T-helper 1 cell treated with Interleukin-12 subunit alpha and Interleukin-12 subunit beta and Interleukin-4 antibody, amounts not matched to agents 30 ng/mL and 1 ng/mL, for 36 hours (primary cell): ENCODE measurements around the gene CEP192. TPM values are rescaled to one million over a fixed set of nuclear protein-coding genes. Genes with fewer than 3 reads are reported as not detected.

Source experiments
- intact Hi-C: fragments of 100-400 bp; cut with micrococcal nuclease; formaldehyde crosslinking; loops from one replicate; pipeline ENCODE4 v1.15.1; 2024
- total RNA-seq: library from RNA; stranded (reverse); gene quantifications from 2 replicates; pipeline ENCODE4 v1.2.3, GENCODE V29; 2022

The CEP192 gene
- total RNA-seq, 1 donor from 2014 or later = 46.8 TPM

DNA sequence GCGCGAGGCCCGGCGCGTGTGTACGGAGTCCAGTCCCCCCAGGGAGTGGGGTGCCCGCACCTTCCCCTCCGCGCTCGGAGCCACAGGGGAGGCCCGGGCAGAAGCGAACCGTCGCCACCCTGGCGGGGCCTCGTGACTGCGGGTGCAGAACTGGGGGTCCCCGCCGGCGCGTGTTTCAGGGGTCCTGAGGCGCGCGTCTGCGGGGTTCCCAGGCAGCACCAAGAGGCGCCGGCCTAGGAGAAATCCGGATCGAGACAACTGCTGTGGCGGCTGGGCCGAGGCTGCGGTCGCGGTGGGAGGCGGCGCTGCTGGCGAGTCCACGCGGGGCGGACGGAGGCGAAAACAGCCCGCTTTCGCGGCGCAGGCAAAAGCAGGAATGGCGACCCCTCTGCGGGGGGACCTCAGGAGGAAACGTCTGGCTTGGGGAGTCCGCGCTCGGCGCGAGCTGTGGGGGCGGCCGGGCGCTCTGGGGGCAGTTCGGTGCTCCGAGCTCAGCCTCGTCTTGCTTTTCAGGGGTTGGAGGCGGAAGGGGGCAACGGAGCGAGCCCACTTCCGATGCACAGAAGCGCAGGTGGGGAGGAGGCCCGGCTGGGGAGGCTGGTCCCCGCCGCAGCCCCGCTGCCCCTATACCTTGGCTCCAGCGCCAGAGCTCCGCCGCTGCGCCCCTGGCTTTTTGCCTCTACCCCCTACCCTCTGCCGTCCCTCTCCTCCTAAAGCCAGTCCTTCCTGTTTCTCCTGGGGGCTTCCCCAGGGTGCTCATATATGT, 145.9 kb downstream of the CEP192 start:
- intact Hi-C loops = loop anchor here (2.0 to 5.0 kb wide), 2 partner anchors 238 to 475 kb away; no protein-coding TSS in a partner anchor

DNA sequence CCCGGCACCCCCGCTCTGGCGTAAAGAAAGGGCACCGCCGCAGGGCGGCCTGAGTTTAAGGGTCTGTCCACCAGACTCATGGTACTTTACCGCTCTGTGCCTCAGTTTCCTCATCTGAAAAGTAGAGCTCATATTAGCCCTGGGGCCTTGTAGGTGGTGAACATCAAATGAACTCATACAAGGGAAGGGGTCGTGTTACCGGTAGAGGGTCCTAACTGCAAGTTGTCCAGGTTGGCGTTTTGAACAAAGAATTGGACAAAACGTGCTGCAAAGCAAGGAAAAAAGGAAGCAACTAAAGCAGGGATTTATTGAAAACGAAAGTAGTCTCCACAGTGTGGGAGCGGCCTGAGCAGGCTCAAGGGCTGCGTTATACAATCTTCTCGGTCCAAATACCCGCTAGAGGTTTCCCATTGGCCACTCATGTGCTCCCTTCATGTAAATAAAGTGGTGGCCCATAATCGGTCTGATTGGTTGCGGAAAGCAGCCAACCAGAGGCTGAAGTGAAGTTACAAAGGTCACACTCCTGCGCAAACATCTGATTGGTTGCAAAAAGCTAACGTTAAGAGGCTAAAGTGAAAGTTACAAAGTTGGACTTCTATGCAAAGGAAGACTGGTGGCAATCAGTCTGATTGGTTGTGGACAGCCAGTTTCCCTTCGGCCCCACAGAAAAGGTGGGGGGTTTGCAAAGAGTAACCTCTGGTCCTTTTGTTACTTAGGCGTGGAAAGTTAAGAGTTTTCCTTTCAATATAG, 146.7 kb downstream of the CEP192 start:
- intact Hi-C loops = loop anchor here (1.0 to 5.0 kb wide), 9 partner anchors 21 to 761 kb away; partner anchors contain the start of genes AFG3L2, CEP192, CEP76 and FAM210A

DNA sequence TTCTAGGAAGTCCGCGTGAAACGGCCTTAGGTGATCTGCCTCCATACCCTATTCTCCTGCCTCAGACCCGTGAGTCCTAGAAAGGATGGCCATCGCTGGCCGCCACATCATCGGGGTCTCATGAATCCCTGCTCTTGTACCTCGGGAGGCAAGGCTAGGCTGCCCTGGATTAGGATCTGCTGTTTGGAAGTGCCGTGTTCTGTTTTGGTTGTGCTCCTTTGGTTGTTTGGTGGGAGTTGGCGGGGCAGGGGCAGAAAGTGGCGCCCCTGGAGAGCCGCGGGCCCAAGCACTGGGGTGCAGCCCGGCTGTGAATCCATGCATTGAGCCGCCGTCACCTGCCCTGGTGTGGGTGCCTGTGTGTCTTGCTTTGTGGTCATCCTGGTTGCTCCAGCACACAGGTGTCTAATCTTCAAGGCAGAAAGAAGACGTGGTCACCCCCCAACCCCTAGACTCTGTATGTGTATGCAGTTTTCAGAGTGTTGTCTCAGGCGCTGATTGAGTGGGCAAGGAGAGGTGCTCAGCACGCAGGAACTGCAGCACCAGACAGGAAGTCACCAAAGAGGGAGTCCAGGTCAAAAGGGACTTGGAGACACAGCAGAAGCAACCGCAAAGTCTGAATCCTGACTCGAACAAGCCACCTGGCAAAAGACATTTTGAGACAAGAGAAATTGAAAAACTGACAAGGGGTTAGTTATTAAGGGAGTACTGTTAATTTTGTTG, 147.4 kb downstream of the CEP192 start:
- intact Hi-C loops = loop anchor here (1.0 to 5.0 kb wide), 8 partner anchors 21 to 761 kb away; partner anchors contain the start of genes AFG3L2, CEP192, CEP76 and FAM210A

DNA sequence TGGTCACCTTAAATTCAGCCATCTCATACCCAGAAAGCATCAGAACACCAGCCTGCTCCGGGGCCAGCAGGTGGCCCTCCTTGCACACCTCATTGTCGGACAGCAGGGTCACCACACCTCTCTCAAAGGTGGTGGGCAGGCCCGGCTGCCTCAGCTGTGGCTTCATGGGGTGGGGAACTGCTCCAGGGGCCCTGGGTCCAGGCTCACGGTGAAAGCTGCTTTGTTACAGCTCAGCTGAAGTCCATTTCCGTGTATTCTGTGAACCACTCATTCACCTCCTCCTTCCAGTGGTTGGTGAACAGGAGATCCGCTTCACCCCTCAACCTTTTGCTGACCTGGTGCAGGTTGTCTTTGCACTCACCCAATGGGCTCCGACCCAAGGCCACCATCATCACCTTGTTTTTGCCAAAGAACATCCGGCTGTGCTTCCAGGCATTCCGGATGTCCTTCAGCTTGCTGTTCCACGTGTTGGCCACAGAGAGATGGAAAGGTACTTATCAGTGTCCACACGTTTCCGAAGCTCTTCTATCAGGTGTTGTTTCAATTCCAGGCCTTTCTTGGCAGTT, 148.8 kb downstream of the CEP192 start:
- intact Hi-C loops = loop anchor here (5.0 kb wide), 1 partner anchor 472 kb away; no protein-coding TSS in a partner anchor

DNA sequence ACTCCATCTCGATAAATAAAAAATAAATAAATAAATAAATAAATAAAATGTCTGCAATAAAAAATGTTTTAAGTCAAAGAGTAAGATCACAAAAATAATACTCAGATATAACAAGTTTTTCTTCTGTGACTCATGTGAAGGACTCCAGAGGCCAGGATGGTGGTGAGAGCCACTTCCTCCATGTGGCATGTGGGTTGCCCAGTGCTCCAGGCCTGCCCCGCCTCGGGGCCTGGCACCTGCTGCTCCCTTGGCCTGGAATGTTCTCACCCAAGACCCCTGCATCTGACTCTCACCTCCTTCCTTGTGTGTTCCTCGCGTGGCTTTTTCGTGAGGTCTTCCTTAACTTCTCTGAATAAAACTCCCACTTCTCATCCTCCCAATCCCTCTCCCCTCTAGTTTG, 150.0 kb downstream of the CEP192 start:
- intact Hi-C loops = no loop called here

DNA sequence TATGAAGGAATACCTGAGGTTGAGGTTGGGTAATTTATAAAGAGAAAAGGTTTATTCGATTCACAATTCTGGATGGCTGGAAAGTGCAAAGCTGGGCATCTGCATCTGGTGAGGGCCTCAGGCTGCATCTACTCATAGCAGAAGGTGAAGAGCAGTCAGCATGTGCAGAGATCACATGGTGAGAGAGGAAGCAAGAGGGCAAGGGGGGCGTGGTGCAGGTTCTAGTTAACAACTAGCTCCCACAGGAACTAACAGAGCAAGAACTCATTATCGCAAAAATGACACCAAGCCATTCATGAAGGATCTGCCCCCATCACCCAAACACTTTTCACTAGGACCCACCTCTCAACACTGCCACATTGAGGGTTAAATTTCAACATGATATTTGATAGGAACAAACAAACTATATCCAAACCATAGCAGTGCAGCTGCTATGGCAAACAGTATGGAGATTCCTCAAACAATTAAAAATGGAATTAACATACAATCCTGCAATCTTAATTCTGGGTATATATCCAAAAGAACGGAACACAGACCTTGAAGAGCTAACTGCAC, 154.6 kb downstream of the CEP192 start:
- intact Hi-C loops = no loop called here

DNA sequence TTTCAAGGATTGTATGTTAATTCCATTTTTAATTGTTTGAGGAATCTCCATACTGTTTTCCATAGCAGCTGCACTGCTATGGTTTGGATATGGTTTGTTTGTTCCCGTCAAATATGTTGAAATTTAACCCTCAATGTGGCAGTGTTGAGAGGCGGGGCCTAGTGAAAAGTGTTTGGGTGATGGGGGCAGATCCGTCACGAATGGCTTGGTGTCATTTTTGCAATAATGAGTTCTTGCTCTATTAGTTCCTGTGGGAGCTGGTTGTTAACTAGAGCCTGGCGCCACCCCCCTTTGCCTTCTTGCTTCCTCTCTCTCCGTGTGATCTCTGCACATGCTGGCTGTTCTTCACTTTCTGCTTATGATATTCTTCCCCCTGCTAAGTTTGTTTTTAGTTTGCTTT, 156.0 kb downstream of the CEP192 start:
- intact Hi-C loops = no loop called here

DNA sequence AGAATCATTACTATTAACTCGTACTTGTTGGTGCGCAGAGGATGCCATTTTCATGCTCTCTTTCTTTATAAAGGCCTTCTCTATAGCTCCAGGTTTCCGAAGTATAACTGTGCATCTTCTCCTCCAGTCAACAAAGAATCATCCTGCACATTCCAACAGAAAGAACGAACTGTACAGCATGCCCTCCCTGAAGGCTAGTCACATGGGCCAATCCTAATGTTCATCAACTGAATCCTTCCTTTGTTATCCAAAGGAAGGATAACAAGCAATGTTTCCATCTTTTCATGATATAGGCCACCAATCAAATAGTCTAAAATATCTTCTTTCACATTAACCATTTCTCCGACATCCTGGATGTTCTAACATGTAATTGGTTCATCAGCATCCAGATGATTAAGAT, 160.5 kb downstream of the CEP192 start:
- intact Hi-C loops = no loop called here

DNA sequence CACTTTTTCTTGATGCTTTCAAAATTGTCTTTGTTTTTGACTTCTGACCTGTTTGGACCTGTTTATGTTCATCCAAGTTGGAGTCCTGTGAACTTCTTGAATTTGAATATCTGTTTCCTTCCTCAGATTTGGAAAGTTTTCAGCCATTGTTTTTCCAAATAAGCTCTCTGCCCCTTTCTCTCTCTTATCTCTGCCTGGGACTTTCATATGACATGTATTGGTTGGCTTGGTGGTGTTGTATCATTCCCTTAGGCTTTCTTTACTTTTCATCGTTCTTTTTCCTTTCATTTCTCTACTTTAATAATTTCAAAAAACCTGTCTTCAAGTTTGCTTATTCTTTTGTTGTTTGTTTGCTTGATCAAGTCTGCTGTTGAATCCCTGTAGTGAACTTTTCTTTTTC, 167.3 kb downstream of the CEP192 start:
- intact Hi-C loops = loop anchor here (5.0 kb wide), 2 partner anchors 59 to 166 kb away; partner anchors contain the start of genes CEP192 and LDLRAD4

DNA sequence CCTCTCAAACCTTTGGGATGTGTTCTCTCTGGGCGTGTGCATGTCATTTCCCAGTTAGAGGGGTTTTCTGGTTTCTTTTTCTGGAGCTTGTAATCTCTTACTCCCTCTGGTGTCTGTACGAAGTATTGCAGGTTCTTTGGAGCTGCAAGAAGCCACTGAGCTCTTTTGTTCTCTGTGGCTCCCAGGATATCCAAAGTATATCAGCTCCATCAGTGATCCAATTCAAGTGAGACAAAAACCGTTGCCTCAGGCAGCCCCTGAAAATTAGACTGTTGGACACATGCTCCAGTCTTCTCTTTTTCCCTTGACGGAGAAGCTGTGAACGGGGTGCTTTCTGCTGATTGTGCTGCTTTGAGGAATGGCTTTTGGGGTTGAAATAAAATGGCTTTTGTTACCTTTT, 168.4 kb downstream of the CEP192 start:
- intact Hi-C loops = loop anchor here (1.0 to 5.0 kb wide), 6 partner anchors 21 to 768 kb away; partner anchors contain the start of genes CEP192 and LDLRAD4

DNA sequence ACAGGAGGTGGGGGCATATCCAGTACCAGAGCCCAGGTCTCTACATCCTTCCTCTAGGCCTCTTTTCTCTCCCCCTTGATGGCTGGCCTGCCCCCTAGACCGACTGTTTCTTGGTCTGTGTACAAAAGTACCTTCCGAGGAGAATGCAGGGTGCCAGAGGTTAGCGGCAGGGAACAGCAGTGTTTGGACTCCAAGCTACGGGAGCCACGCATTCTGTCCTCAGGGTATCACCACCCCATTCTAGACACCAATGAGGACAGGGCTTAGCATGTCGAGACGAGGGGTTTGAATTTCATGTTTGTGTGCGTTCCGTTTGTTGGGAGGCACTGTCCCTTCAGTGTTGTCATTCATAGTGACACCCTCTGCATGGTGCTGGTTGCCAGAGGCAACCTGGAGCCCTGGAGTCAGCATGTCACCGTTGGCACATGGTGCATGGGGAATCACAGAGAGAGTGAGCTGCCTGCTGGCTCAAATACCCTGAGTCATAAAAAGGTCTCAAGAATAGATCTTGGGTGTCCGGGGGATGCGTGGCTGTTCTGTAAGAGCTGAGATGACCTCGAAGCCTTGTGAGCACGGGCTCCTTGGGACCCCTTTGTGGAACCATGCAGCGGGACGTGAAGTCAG, 170.2 kb downstream of the CEP192 start:
- intact Hi-C loops = no loop called here

DNA sequence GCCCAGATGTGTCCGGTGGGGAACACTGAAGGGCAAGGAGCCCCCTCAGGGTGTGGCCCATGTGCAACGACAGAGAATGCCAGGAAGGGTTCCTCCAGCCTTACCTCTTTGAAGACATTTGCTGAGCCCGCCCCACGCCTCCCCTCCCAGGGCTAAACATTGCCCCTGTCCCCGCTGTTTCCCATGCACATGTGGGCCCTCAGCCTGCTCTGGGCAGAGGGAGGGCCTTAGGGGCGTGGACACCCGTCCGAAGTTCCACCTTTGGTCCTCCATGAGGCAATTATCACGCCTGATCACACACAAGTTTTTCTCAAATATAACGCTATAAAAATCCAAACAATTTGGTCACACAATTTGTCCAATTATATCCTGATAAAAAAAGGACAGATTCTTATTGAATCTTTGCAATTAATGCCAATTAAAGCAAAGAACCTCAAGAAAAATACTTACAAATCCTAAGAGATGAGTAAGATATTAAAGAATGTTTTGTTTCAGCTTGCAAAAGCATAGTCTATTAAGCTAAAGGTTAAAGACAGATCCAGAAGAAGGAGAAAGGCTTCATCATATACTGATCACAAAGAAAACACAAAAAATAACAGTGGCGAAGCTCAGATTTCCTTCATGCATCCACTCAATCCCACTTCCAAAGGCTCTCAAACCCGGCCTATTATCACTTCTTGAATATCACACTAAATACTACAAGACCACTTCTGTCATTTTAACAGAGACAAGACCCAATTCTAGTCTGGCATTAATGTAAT, 172.2 kb downstream of the CEP192 start:
- intact Hi-C loops = no loop called here

DNA sequence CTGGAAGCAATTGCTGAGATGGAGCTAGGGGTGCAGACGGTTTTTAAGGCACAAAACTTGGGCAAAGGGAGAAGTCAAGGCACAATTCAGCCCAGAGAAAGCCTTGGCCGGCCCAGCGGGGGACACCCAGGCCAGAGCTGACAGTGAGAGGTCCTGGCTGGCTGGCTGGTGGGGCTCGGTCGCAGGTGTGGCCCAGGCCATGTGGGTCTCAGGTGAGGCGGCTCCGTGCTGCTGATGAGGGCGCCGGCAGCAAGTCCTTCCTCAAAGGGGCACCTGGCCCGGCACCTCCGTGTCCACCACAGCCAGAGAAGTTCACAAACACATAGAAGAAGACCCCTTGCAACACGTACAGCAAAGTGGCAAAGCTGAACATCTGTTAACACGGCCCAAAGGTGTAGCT, 173.2 kb downstream of the CEP192 start:
- intact Hi-C loops = no loop called here

DNA sequence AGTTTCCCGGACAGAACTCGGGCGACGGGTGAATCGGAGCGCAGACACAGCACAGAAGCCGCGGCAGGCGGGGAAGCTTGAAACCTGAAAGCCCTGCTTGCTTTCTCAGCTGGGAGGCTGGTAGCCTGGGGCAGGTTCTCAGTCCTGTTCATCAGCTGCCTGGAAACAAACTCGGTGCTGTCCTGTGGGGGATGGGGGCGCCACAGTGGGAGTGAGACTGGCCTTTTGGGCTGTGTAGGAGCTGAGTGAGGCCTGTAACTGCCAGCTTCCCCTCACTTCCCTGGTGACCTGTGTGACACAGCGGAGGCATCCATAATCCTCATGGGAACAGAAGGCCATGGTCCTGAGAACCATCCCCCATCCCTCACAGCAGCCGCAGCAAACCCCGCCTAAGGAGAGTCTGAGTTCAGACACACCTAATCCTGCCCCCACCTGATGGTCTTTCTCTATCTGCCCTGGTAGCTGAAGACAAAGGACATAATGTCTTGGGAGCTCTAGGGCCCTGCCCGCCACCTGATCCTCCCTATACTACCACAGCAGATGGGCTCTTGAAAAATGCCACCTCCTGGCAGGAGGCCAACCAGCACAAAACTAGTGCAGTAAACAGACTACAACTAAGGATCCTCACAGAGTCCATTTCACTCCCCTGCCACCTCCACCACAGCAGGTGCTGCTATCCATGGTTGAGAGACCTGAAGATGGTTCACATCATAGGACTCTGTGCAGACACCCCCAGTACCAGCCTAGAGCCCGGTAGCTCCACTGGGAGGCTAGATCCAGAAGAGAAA, 174.7 kb downstream of the CEP192 start:
- intact Hi-C loops = no loop called here

DNA sequence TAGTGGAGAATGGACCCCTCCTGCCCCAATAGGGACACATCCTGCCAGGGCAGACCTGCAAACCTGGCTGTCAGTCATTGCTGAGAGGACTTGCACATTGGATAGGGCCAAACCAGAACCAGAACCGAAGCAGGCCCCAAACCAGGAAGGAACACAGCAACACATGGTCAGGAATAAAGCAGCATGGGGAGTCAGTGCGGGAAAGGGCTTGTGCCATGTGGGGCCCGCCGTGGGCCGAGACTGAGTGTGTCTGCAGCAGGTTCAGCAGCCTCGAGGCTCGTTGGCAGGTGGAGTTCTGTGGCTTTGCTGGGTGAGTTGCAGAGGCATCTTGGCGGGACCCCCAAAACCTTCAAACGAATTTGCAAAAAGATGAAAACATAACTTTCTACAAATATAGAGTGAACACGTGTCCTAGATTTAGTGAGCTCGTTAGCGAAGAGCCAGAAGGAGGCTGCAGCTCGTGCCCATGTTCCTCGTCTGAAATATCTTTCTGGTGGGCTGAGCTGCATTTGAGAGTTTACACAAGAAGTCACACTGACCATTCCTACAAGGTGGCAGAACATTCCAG, 182.5 kb downstream of the CEP192 start:
- intact Hi-C loops = no loop called here
